ENCODE results near the gene SET.

DNA sequence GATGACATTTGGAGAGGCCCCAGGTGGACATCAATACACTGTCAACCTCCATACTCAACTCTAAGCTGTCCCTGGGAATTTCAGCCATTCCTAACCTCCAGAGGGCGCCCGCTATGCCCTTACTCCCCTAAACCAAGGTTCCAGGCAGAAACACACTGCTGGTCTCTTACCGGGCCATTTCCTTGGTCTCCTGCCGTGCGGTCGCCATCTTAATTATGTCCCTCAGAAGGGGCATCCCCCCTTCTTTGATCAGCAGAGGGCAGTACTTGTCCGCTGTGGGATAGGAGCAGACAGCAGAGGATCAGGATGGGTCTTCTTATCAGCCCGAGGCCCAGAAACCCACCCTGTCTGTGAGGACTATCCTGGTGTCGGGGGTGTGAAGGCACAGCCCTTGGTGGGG, 44.2 kb downstream of the SET start:
- TF ChIP-seq, protein P1, sequence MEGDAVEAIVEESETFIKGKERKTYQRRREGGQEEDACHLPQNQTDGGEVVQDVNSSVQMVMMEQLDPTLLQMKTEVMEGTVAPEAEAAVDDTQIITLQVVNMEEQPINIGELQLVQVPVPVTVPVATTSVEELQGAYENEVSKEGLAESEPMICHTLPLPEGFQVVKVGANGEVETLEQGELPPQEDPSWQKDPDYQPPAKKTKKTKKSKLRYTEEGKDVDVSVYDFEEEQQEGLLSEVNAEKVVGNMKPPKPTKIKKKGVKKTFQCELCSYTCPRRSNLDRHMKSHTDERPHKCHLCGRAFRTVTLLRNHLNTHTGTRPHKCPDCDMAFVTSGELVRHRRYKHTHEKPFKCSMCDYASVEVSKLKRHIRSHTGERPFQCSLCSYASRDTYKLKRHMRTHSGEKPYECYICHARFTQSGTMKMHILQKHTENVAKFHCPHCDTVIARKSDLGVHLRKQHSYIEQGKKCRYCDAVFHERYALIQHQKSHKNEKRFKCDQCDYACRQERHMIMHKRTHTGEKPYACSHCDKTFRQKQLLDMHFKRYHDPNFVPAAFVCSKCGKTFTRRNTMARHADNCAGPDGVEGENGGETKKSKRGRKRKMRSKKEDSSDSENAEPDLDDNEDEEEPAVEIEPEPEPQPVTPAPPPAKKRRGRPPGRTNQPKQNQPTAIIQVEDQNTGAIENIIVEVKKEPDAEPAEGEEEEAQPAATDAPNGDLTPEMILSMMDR (IDR thresholded peaks at IDR 0.05; ENCODE audit: insufficient read depth, low read length, poor library complexity, severe bottlenecking): peak; percentile 15
- TF ChIP-seq EZH2phosphoT487 (conservative IDR thresholded peaks at IDR 0.05; ENCODE audit: low read length): no peak

Data from SU-DHL-6 (cell line).